ENCODE results near the gene CARS1.
"Not testable (repeated sequence)": the region's sequence is repeated elsewhere in the genome, so short reads cannot be mapped to it uniquely, and the experiment has no call there.

Gene CARS1

DNA sequence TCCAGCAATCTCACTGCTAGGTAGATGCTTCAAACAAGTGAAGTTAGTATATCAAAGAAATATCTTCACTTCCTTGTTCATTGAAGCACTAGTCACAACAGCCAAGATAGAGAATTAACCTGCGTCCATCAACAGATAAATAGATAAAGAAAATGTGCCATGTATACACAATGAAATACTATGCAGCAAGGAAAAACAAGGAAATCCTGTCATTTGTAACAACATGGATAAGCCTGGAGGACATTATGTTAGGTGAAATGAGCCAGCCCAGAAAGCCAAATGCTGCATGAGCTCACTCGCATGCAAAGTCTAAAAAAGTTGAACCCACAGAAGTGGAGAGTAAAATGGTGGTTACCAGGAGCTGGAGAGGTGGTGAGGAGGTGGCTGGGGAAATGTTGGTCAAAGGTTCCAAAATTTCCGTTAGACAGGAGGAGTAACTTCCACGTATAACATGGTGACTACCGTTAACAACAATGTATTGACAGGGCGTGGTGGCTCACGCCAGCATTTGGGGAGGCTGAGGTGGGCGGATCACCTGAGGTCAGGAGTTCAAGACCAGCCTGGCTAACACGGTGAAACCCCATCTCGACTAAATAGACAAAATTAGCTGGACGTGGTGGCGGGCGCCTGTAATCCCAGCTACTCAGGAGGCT, 23.6 kb upstream of the CARS1 start:
- Histone ChIP-seq H3K9ac (no peak overlapping the region), H3K4me2 (no peak overlapping the region), H3K9me3 (no peaks in the 10 kb centered on the region), H4K20me1 (no peaks in the 10 kb centered on the region), H3K4me3 (no peak overlapping the region), H3K36me3 (no peaks in the 10 kb centered on the region), H3K27me3 (no peaks in the 10 kb centered on the region), H3K27ac (no peak overlapping the region), H3K4me1 (no peaks in the 10 kb centered on the region)
- no peak for TF ChIP-seq Cebpa-rat (IDR thresholded peaks at IDR 0.05)

DNA sequence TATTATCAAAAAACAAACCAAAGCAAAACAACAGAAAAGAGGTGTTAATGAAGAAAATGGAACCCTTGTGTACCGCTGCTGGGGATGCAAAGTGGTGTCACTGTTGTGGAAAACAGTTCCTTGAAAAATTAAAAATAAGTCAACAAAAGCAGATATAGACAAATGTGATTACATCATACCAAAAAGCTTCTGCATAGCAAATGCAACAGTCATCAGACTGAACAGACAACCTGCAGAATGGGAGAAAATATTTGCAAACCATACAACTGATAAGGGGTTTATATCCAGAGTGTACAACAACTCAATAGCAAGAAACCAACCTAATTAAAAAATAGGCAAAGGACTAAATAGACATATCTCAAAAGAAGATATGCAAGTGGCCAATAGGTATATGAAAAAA, 22.9 kb upstream of the CARS1 start:
- H3K4me1 ChIP-seq = no peaks in the 10 kb centered on the region
- H3K36me3 ChIP-seq = no peaks in the 10 kb centered on the region
- no peak overlapping the region for H3K4me3 ChIP-seq

GRCh38 chr11:3077846-3078440, 20.7 kb upstream of the CARS1 start:
- no peak for TF ChIP-seq Cebpa-rat (IDR thresholded peaks at IDR 0.05)
- no peak overlapping the region for H3K4me2 ChIP-seq
- no peak overlapping the region for H3K4me3 ChIP-seq
- H3K27ac ChIP-seq = no peak overlapping the region
- H3K9ac ChIP-seq = no peak overlapping the region
- no peaks in the 10 kb centered on the region for H3K27me3 ChIP-seq
- H4K20me1 ChIP-seq = no peaks in the 10 kb centered on the region
- peaks cover 5% of the 10 kb centered on the region; the same call in 1 of the 2 replicates for H3K4me1 ChIP-seq
- no peaks in the 10 kb centered on the region for H3K9me3 ChIP-seq
- H3K36me3 ChIP-seq = no peaks in the 10 kb centered on the region

More for the DNA sequence above, 22.9 kb upstream of the CARS1 start:
- no peaks in the 10 kb centered on the region for H3K9me3 ChIP-seq
- H3K4me2 ChIP-seq = no peak overlapping the region
- no peaks in the 10 kb centered on the region for H3K27me3 ChIP-seq
- H3K27ac ChIP-seq = no peak overlapping the region
- H3K9ac ChIP-seq = no peak overlapping the region
- no peak for TF ChIP-seq Cebpa-rat (IDR thresholded peaks at IDR 0.05)
- no peaks in the 10 kb centered on the region for H4K20me1 ChIP-seq

DNA sequence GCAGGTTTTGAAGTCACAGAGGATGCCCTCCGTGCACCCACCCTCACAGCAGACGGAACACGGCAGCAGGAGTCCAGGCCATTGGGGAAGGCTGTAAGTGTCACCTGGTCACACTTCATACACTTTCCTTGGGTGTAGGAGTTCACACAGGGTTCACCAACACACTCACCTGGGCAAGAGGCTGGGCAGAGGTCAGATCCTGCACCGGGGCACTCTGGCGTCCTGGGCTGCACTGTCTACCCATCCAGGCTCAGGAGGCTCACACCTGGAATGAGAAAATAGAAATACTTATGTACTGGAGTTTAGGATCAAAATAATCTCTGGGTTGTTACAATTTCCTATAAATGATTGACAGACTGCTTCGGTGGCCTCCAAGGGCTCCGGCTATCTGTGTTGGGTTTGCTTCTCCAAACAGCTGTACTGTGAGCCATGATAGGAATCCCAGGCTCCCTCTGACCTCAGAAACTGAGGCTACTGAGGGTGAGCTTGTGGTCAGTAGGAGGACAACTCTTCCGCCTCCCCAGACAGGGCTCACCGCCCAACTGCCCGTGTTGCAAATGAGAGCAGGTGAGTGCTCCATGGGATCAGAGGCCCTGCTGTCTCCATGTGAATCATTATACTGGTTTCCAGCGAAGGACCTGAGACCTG, 20.1 kb upstream of the CARS1 start:
- H3K4me2 ChIP-seq = no peak overlapping the region
- H3K4me3 ChIP-seq = no peak overlapping the region
- H3K9me3 ChIP-seq = no peaks in the 10 kb centered on the region
- no peaks in the 10 kb centered on the region for H3K27me3 ChIP-seq
- H3K4me1 ChIP-seq = peaks cover 8% of the 10 kb centered on the region; the same call in 1 of the 2 replicates
- H3K9ac ChIP-seq = no peak overlapping the region
- no peaks in the 10 kb centered on the region for H3K36me3 ChIP-seq
- H4K20me1 ChIP-seq = no peaks in the 10 kb centered on the region
- TF ChIP-seq Cebpa-rat (IDR thresholded peaks at IDR 0.05) = no peak
- no peak overlapping the region for H3K27ac ChIP-seq

- Histone ChIP-seq H3K9ac (no peak overlapping the region), H4K20me1 (no peaks in the 10 kb centered on the region), H3K9me3 (no peaks in the 10 kb centered on the region), H3K4me3 (no peak overlapping the region), H3K4me2 (no peak overlapping the region), H3K4me1 (peaks cover 8% of the 10 kb centered on the region; the same call in 1 of the 2 replicates), H3K36me3 (no peaks in the 10 kb centered on the region), H3K27me3 (no peaks in the 10 kb centered on the region), H3K27ac (no peak overlapping the region)
- no peak for TF ChIP-seq Cebpa-rat (IDR thresholded peaks at IDR 0.05)
Measured at GRCh38 chr11:3074912-3075589, 17.8 kb upstream of the CARS1 start.

GRCh38 chr11:3073029-3073435, 15.8 kb upstream of the CARS1 start:
- H3K27ac ChIP-seq = no peak overlapping the region
- TF ChIP-seq Cebpa-rat (IDR thresholded peaks at IDR 0.05) = no peak
- no peak overlapping the region for H3K4me2 ChIP-seq
- H3K4me1 ChIP-seq = peaks cover 8% of the 10 kb centered on the region; the same call in 1 of the 2 replicates
- no peaks in the 10 kb centered on the region for H3K27me3 ChIP-seq
- no peak overlapping the region for H3K4me3 ChIP-seq
- no peak overlapping the region for H3K9ac ChIP-seq
- H4K20me1 ChIP-seq = no peaks in the 10 kb centered on the region
- 0 out of 2 replicates have a peak, but pooled peaks cover under 1% of the 10 kb centered on the region for H3K9me3 ChIP-seq
- no peaks in the 10 kb centered on the region for H3K36me3 ChIP-seq

- Histone ChIP-seq H3K4me1 (peaks cover 8% of the 10 kb centered on the region; the same call in 1 of the 2 replicates), H3K4me2 (no peak overlapping the region)
Measured at GRCh38 chr11:3069425-3069824, 12.2 kb upstream of the CARS1 start.

DNA sequence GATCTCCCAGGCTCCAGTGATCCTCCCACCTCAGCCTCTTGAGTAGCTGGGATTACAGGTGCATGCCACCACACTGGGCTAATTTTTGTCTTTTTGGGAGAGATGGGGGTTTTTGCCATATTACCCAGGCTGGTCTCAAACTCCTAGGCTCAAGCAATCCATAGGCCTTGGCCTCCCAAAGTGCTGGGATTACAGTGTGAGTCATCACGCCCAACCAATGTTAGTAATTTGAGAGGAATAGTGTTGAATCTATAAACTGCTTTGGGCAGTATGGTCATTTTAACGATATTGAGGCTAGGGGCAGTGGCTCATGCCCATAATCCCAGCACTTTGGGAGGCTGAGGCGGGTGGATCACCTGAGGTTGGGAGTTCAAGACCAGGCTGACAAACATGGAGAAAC, 9.1 kb upstream of the CARS1 start:
- not testable (repeated sequence) for H3K4me2 ChIP-seq, H3K27me3 ChIP-seq, H3K4me3 ChIP-seq, H3K27ac ChIP-seq, H3K36me3 ChIP-seq, H3K4me1 ChIP-seq, H3K9ac ChIP-seq, H4K20me1 ChIP-seq
- H3K9me3 ChIP-seq = peaks cover 36% of the 10 kb centered on the region

More at GRCh38 chr11:3069425-3069824, 12.2 kb upstream of the CARS1 start:
- peaks cover 32% of the 10 kb centered on the region for H3K9me3 ChIP-seq
- H3K4me3 ChIP-seq = no peak overlapping the region
- no peaks in the 10 kb centered on the region for H3K27me3 ChIP-seq
- H3K36me3 ChIP-seq = no peaks in the 10 kb centered on the region
- H3K27ac ChIP-seq = no peak overlapping the region
- no peak overlapping the region for H3K9ac ChIP-seq
- TF ChIP-seq Cebpa-rat (IDR thresholded peaks at IDR 0.05) = no peak
- no peaks in the 10 kb centered on the region for H4K20me1 ChIP-seq

DNA sequence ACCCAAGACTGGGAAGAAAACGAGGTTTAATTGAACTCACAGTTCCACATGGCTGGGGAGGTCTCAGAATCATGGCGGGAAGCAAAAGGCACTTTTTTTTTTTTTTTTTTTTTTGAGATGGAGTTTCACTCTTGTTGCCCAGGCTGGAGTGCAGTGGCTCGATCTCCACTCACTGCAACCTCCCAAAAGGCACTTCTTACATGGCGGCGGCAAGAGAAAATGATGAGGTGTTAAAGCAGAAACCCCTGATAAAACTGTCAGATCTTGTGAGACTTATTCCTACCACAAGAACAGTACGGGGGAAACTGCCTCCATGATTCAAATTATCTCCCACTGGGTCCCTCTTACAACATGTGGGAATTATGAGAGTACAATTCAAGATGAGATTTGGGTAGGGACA, 7.5 kb upstream of the CARS1 start:
- not testable (repeated sequence) for H3K4me1 ChIP-seq, H3K4me2 ChIP-seq, H3K27ac ChIP-seq, H3K27me3 ChIP-seq, H4K20me1 ChIP-seq, H3K9ac ChIP-seq, H3K4me3 ChIP-seq, H3K36me3 ChIP-seq
- peaks cover 36% of the 10 kb centered on the region for H3K9me3 ChIP-seq

GRCh38 chr11:3063876-3064275, 6.7 kb upstream of the CARS1 start:
- not testable (repeated sequence) for H3K27ac ChIP-seq, H3K4me1 ChIP-seq, H4K20me1 ChIP-seq, H3K9ac ChIP-seq, H3K4me3 ChIP-seq, H3K27me3 ChIP-seq, H3K36me3 ChIP-seq
- H3K9me3 ChIP-seq = peaks cover 36% of the 10 kb centered on the region
- 0 out of 2 replicates have a peak overlapping the region, but pooled peaks have one; percentile 4 for H3K4me2 ChIP-seq

GRCh38 chr11:3063432-3063831, 6.2 kb upstream of the CARS1 start:
- not testable (repeated sequence) for H3K4me3 ChIP-seq, H3K9ac ChIP-seq, H4K20me1 ChIP-seq, H3K36me3 ChIP-seq, H3K4me1 ChIP-seq, H3K27me3 ChIP-seq, H3K27ac ChIP-seq
- H3K4me2 ChIP-seq = 0 out of 2 replicates have a peak overlapping the region, but pooled peaks have one; percentile 4
- peaks cover 36% of the 10 kb centered on the region for H3K9me3 ChIP-seq

Data from BLaER1 (cell line).